HG02852 (cell line): ENCODE results near the gene TENT4A.
A peak's percentile ranks its signal among the peaks of the same experiment; 100 is the strongest.
"Not testable (repeated sequence)": the region's sequence is repeated elsewhere in the genome, so short reads cannot be mapped to it uniquely, and the experiment has no call there.

ENCODE experiments used
- ATAC-seq: cut with Tn5 transposase; IDR thresholded peaks from one replicate; pipeline ENCODE4 v1.9.1; 2021; ENCODE audit warnings: mild to moderate bottlenecking, moderate library complexity; ENCODE audit not compliant: unreplicated experiment

TENT4A gene

DNA sequence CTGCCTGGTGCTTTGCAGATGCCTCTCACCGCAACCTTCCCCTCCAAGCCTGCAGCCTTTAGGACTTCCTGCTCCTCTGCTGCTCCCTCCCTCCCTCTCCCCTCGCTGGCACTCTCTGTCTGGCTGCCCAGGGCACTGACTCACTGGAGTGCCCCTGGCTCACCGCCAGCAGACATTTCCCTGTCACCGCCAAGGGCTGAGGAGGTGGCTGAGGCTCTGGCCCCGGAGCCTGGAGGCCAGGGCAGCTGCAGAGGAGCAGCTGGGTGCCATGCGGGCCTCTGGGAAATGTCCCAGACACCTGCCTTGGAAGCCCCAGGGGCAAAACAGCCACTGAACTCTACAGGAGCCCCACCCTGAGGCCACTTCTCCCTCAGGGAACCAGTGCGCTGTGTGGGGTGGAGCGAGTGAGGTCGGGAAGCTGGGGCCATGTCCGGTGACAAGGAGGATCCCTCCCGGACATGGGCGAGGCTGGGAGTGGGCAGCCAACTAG is 53.4 kb downstream of the TENT4A start:
- no peak for ATAC-seq

- no peak for ATAC-seq
Observed at GRCh38 chr5:6767481-6768063, 54.3 kb downstream of the TENT4A start.

GRCh38 chr5:6768590-6769230 is 55.5 kb downstream of the TENT4A start:
- no peak for ATAC-seq

DNA sequence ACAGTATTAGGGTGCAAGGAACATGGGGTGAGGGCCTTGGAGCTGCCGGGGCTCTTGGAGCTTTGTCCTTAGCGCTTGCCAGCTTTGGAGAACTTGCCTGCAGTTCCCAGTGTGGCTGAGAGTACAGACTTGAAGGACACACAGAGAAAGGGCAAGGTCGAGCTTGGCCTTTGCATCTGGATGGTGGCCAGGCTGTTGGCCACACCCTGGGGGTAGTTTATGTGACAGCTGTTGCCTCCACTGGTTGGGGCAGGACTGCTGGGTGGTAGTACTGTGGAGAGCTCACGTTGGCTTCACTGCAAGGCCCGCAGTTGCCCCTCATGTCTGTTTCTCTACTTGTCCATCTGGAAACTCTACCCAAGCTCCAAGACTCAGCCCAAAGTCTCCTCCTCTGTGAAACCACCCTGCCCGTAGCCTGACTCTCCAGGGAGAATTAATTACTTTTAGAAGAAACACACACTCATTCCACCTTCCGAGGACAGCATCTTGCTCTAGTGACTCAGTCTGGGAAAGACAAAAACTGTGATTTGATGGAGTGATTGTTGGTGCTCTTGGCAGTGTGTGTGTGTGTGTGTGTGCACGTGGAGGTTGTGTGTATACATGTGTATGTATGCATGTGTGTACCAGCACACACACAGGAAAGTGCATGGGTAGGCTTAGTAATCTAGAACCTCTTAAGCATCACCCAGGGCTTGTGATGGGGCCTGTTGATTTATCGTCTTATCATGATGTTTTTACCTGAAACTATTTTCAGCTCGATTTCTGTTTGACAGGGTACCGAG is 57.8 kb downstream of the TENT4A start:
- ATAC-seq: no peak

DNA sequence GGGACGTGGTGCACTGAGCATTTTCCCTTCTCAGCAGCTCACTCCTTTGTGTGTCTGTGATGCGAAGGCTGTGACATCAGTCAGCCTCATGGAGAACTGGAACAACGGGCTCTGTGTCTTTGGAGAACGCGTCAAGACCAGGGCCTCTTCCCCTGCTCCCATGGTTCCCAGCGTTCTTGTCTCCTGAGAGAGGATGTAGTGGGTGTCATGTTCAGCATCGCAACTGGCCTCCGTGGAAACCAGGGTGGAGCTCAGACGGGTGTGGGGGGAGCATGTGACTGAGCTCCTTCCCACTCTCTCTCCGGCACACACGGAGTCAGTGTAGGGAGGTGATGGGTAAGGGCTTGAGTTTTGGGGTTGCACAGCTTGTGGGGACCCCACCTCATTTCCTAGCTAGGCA is 59.7 kb downstream of the TENT4A start:
- ATAC-seq: no peak

- no peak for ATAC-seq
Observed at GRCh38 chr5:6773342-6774035, 60.3 kb downstream of the TENT4A start.

- not testable (repeated sequence) for ATAC-seq
Observed at GRCh38 chr5:6774207-6774606, 61.0 kb downstream of the TENT4A start.

DNA sequence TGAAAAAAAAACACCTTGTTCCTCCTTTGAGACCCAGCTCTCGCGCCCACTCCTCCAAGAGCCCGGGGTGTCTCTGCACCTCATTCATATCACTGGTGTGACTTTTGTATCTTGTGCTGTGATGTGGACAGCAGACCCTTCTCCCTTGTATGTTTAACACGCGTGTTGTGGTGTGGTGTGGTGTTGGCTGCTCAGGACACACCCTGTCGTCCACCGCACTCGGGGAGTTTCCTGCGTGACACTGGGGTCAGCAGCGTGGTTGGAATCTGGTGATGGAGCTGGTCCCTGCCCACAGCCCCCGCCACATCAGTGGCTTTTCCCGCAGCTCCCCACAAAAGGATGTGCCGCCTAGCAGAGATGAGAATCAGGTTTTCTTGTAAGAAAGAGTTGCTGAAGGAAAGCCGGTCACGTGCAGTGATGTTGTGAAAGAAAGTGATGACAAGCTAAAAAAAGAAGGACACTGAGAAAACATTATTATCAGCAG is 61.5 kb downstream of the TENT4A start:
- ATAC-seq: no peak

DNA sequence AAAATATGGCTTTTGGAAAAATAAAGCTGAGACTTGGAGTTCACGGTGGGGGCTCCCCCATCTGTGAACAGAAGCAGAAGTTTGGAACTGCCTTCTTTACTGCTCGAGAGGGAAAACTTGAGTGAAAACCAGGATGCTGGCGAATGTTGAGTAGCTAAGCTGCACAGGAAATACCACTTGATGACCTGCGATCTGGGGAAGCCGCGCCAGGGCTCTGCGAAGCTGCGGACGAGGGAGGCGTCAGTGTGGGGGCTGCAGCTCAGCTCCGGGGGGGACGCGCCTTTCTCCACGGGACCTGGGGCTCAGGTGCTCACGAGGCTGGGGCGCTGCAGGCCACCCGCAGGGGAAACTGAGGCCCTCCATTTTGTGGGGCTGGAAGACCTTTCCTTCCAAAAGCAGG is 62.3 kb downstream of the TENT4A start:
- ATAC-seq: no peak

DNA sequence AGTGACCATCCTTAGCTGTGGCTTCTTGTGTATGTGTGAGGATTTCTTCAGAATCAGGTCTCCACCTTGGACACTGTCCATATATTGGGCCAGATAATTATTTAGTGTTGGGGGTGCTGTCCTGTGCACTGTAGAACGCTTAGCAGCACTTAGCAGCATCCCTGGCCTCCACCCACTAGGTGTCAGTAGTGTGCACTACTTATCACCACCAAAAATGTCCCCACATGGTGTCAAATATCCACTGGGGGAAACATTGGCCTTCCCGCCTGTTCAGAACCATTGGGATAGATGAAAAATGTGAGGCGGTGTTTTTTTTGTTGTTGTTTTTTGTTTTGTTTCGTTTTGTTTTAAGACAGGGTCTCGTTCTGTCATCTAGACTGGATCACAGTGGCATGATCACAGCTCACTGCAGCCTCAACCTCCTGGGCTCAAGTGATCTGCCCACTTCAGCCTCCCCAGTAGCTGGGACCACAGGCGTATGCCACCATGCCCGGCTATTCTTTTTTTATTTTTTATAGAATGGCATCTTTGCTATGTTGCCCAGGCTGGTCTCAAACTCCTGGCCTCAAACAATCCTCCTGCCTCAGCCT is 67.7 kb downstream of the TENT4A start:
- ATAC-seq: peak; percentile 87

GRCh38 chr5:6781716-6782115 is 68.5 kb downstream of the TENT4A start:
- no peak for ATAC-seq

- ATAC-seq: no peak
Observed at GRCh38 chr5:6783787-6784186, 70.6 kb downstream of the TENT4A start.

- no peak for ATAC-seq
Observed at GRCh38 chr5:6784481-6784880, 71.2 kb downstream of the TENT4A start.

DNA sequence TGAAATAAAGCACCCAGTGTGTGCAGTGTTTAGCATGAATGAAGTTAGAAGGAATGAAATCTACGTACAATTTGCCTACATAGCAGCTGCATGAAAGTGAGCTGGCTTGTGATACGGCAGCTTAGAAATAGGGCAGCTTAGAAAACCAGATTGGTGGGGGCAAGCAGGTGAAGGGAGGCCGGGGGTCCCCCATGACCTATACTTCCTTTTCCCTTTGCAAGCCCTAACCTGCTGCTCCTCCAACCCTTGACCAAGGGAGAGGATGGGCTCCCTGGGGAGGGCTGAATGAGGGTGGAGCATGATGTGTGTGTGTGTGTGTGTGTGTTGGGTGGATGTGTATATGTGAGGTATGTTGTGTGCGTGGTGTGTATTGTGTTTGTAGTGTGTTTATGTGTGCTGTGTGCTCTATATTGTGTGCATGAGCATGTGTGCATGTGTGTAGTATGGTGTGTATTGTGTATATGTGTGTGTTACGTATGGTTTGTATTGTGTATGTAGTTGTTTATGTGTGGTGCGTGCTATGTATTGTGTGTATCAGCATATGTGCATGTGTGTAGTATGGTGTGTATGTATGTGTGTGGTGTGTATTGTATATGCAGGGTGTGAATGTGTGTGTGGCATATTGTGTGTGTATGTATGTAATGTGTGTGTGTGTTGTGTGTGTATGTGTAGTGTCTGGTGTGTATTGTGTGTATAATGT is 72.1 kb downstream of the TENT4A start:
- ATAC-seq: no peak

DNA sequence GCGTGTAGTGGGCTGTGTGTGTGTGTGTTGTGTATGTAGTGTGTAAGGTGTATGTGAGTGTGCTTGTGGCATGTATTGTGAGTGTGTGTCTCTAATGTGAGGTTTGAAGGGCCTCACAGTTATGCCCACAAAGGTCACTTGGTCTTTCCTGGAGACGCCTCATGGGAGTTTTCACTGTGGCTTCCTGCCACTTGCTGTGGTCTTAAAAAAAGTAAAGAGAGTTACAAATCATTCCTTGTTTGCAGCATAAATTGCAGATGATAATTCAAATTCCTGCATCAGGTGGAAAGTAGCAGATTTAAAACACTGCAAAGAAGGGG is 72.6 kb downstream of the TENT4A start:
- ATAC-seq: no peak

GRCh38 chr5:6786786-6787495 is 73.7 kb downstream of the TENT4A start:
- no peak for ATAC-seq

- ATAC-seq: no peak
Observed at GRCh38 chr5:6787941-6788340, 74.7 kb downstream of the TENT4A start.

DNA sequence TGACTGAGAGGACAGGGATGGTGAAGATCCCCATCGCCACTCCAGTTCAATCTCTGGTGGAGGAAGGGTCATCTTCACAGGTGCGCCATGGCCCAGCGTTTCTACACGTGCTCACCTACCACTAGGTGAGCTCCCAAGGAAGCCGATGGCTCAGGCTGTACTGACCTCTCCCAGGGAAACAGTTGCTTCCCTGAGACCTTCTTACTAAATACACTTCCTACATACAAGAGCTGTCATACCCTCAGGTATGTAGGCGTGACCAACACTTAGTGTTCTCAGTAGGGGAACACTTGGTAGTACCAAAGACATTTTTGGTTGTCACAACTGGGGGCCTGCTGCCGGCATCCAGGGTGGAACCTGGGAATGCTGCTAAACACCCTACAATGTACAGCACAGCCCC is 75.2 kb downstream of the TENT4A start:
- no peak for ATAC-seq

DNA sequence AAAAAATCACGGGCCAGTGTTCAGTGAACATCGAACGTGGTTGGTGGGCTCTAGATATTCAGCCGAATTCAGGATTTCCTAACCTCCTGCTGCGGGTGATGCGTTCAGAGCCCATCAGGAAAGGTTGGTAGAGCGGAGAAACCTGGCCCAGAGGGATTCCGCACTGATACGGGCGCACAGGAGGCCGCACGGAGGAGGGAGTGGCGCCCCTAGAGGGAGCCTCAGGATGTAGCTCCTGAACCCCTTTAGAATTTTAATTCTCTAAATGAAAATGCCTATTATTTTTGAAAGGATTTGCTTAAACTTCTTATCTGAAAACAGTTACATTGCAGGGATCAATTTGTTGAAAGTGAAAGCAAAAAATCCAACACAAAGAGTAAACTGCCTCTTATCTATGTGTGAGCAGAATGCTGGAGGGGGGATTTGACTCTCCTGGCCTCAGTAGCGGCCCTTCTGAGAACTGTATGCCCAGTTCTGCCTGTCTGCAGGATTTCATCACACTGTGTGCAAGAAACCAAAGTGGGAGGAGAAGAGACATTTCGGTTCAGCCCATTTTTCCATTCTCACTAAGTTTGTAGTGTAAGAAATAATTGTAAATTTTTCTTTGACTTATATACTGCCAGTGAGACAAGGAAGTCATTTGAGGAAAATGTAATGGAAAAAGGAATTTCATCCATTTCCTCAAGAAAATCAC is 75.9 kb downstream of the TENT4A start:
- no peak for ATAC-seq
